Measurements from ENCODE around the gene NIPBL.

- TF ChIP-seq CTCF (IDR thresholded peaks at IDR 0.05) (no peak), POLR2A (IDR thresholded peaks at IDR 0.05) (no peak)
Measured at GRCh38 chr5:36939969-36940858, 63.6 kb downstream of the NIPBL start.

Measured in body of pancreas (tissue), 4 donors.